H1 (cell line): ENCODE measurements around the gene TMEM125. TPM values are rescaled to one million over a fixed set of nuclear protein-coding genes. Genes with fewer than 3 reads are reported as not detected.

ENCODE experiments used
- RAD21 ChIP-seq, 2 experiments: IDR thresholded peaks in 1 of 2; conservative IDR thresholded peaks in 1 of 2; 2 replicates each; pipeline ENCODE4 v1.6.1; 2011; ENCODE audit warnings: low read depth in 2 of 2, low read length in 2 of 2, improper control_type of control experiment in 1 of 2, inconsistent platforms in 1 of 2, mild to moderate bottlenecking in 1 of 2, moderate library complexity in 1 of 2
- RXRA ChIP-seq: IDR thresholded peaks from 2 replicates; pipeline ENCODE4 v1.6.1; 2011; ENCODE audit warnings: low read depth, mild to moderate bottlenecking, low read length, moderate library complexity; ENCODE audit not compliant: insufficient read depth
- polyA plus RNA-seq, 7 experiments: library from polyadenylated mRNA; depleted of rRNA in 3 of 7; stranded (reverse) in 5 of 7; unstranded in 2 of 7; fragments of >200 nt in 5 of 7; fragments of 200-250 nt in 2 of 7; gene quantifications; 1 replicate in 5 of 7; 2 replicates in 1 of 7; 4 replicates in 1 of 7; pipeline versions ENCODE4 v1.2.1 to v1.2.3, GENCODE V29; 2011 to 2013; ENCODE audit warnings: missing spikeins in 2 of 7, mixed read lengths in 2 of 7
- total RNA-seq: library from RNA; stranded (reverse); fragmentation: NEBNext Ultra II Directional; extraction: Animal tissue kit (Norgen Biotek cat#: 25700); gene quantifications from 2 replicates; pipeline ENCODE4 v1.2.1, GENCODE V29; 2021
- TF ChIP-seq, protein P1 (sequence below): fragments of 300-600 bp; sonication (generic); IDR thresholded peaks from 2 replicates; pipeline ENCODE4 v1.7.1; 2012; ENCODE audit warnings: low read length, moderate library complexity, mild to moderate bottlenecking, inconsistent platforms; ENCODE audit not compliant: insufficient replicate concordance

The TMEM125 gene
- total and polyA plus RNA-seq, 2 of the 8 experiments (the other 6 are each of a cell fraction or from before 2014, with no cell fraction given), result 26.5 to 46.7 TPM

DNA sequence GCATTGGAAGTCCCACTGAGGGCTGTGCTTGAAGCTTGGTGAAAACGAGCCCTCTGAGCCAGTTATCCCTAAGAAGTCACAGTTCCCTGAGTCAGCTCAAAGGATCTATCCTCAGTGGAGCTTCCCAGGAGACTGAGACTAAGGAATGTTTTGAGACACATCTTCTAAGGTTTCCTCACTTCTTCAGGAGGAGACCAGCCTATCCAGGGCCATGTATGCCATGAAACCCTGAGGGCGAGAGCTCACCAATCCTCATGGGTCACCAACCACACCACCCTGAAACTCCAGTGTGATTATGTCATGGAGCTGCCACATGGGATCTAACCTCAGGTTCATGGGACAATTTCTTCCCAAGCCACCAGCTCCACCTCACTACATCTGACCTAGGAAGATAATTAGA is 23.4 kb downstream of the TMEM125 start (continued):
- TF ChIP-seq RXRA (no peak), RAD21 (IDR thresholded peaks at IDR 0.05 in 1 of 2, conservative IDR thresholded peaks at IDR 0.05 in 1 of 2; ENCODE audit: low read depth in 2 of 2, low read length in 2 of 2) (no peak)
- TF ChIP-seq, protein P1, sequence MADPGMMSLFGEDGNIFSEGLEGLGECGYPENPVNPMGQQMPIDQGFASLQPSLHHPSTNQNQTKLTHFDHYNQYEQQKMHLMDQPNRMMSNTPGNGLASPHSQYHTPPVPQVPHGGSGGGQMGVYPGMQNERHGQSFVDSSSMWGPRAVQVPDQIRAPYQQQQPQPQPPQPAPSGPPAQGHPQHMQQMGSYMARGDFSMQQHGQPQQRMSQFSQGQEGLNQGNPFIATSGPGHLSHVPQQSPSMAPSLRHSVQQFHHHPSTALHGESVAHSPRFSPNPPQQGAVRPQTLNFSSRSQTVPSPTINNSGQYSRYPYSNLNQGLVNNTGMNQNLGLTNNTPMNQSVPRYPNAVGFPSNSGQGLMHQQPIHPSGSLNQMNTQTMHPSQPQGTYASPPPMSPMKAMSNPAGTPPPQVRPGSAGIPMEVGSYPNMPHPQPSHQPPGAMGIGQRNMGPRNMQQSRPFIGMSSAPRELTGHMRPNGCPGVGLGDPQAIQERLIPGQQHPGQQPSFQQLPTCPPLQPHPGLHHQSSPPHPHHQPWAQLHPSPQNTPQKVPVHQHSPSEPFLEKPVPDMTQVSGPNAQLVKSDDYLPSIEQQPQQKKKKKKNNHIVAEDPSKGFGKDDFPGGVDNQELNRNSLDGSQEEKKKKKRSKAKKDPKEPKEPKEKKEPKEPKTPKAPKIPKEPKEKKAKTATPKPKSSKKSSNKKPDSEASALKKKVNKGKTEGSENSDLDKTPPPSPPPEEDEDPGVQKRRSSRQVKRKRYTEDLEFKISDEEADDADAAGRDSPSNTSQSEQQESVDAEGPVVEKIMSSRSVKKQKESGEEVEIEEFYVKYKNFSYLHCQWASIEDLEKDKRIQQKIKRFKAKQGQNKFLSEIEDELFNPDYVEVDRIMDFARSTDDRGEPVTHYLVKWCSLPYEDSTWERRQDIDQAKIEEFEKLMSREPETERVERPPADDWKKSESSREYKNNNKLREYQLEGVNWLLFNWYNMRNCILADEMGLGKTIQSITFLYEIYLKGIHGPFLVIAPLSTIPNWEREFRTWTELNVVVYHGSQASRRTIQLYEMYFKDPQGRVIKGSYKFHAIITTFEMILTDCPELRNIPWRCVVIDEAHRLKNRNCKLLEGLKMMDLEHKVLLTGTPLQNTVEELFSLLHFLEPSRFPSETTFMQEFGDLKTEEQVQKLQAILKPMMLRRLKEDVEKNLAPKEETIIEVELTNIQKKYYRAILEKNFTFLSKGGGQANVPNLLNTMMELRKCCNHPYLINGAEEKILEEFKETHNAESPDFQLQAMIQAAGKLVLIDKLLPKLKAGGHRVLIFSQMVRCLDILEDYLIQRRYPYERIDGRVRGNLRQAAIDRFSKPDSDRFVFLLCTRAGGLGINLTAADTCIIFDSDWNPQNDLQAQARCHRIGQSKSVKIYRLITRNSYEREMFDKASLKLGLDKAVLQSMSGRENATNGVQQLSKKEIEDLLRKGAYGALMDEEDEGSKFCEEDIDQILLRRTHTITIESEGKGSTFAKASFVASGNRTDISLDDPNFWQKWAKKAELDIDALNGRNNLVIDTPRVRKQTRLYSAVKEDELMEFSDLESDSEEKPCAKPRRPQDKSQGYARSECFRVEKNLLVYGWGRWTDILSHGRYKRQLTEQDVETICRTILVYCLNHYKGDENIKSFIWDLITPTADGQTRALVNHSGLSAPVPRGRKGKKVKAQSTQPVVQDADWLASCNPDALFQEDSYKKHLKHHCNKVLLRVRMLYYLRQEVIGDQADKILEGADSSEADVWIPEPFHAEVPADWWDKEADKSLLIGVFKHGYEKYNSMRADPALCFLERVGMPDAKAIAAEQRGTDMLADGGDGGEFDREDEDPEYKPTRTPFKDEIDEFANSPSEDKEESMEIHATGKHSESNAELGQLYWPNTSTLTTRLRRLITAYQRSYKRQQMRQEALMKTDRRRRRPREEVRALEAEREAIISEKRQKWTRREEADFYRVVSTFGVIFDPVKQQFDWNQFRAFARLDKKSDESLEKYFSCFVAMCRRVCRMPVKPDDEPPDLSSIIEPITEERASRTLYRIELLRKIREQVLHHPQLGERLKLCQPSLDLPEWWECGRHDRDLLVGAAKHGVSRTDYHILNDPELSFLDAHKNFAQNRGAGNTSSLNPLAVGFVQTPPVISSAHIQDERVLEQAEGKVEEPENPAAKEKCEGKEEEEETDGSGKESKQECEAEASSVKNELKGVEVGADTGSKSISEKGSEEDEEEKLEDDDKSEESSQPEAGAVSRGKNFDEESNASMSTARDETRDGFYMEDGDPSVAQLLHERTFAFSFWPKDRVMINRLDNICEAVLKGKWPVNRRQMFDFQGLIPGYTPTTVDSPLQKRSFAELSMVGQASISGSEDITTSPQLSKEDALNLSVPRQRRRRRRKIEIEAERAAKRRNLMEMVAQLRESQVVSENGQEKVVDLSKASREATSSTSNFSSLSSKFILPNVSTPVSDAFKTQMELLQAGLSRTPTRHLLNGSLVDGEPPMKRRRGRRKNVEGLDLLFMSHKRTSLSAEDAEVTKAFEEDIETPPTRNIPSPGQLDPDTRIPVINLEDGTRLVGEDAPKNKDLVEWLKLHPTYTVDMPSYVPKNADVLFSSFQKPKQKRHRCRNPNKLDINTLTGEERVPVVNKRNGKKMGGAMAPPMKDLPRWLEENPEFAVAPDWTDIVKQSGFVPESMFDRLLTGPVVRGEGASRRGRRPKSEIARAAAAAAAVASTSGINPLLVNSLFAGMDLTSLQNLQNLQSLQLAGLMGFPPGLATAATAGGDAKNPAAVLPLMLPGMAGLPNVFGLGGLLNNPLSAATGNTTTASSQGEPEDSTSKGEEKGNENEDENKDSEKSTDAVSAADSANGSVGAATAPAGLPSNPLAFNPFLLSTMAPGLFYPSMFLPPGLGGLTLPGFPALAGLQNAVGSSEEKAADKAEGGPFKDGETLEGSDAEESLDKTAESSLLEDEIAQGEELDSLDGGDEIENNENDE, result no peak
- TF ChIP-seq, all 59 proteins: peak for 0
